ENCODE results near the gene GBP2.
A peak's percentile ranks its signal among the peaks of the same experiment; 100 is the strongest.
"Not testable (repeated sequence)": the region's sequence is repeated elsewhere in the genome, so short reads cannot be mapped to it uniquely, and the experiment has no call there.

Gene GBP2

GRCh38 chr1:89125913-89126580, at the start of gene GBP2:
GBP2 (minus strand) TSS chr1:89126114; CDS start chr1:89121966, 4,148 bp downstream.
- DNase-seq (ENCODE audit: low read depth) = peak; percentile 91

- no peak for DNase-seq (ENCODE audit: low read depth)
Observed at GRCh38 chr1:89174491-89174890, 48.6 kb upstream of the GBP2 start.

GRCh38 chr1:89172468-89173143, 46.7 kb upstream of the GBP2 start:
- no peak for DNase-seq (ENCODE audit: low read depth)

GRCh38 chr1:89171067-89171438, 45.1 kb upstream of the GBP2 start:
- no peak for DNase-seq (ENCODE audit: low read depth)

- DNase-seq (ENCODE audit: low read depth) = no peak
Observed at GRCh38 chr1:89170170-89171066, 44.5 kb upstream of the GBP2 start.

- no peak for DNase-seq (ENCODE audit: low read depth)
Observed at GRCh38 chr1:89169166-89169565, 43.3 kb upstream of the GBP2 start.

- DNase-seq (ENCODE audit: low read depth) = no peak
Observed at GRCh38 chr1:89167590-89168230, 41.8 kb upstream of the GBP2 start.

GRCh38 chr1:89166705-89167104, 40.8 kb upstream of the GBP2 start:
- DNase-seq (ENCODE audit: low read depth) = no peak

GRCh38 chr1:89165811-89166210, 39.9 kb upstream of the GBP2 start:
- no peak for DNase-seq (ENCODE audit: low read depth)

- DNase-seq (ENCODE audit: low read depth) = no peak
Observed at GRCh38 chr1:89151047-89151446, 25.1 kb upstream of the GBP2 start.

- no peak for DNase-seq (ENCODE audit: low read depth)
Observed at GRCh38 chr1:89149976-89150375, 24.1 kb upstream of the GBP2 start.

- peak; percentile 51 for DNase-seq (ENCODE audit: low read depth)
Observed at GRCh38 chr1:89149229-89149628, 23.3 kb upstream of the GBP2 start.

- no peak for DNase-seq (ENCODE audit: low read depth)
Observed at GRCh38 chr1:89147678-89148658, 22.1 kb upstream of the GBP2 start.

- DNase-seq (ENCODE audit: low read depth) = no peak
Observed at GRCh38 chr1:89146721-89147120, 20.8 kb upstream of the GBP2 start.

GRCh38 chr1:89143484-89143883, 17.6 kb upstream of the GBP2 start:
- no peak for DNase-seq (ENCODE audit: low read depth)

GRCh38 chr1:89142160-89142559, 16.2 kb upstream of the GBP2 start:
- DNase-seq (ENCODE audit: low read depth) = no peak

- DNase-seq (ENCODE audit: low read depth) = no peak
Observed at GRCh38 chr1:89133747-89134146, 7.8 kb upstream of the GBP2 start.

GRCh38 chr1:89130716-89131115, 4.8 kb upstream of the GBP2 start:
- DNase-seq (ENCODE audit: low read depth) = peak; percentile 75

- DNase-seq (ENCODE audit: low read depth) = no peak
Observed at GRCh38 chr1:89129911-89130310, 4.0 kb upstream of the GBP2 start.

- DNase-seq (ENCODE audit: low read depth) = not testable (repeated sequence)
Observed at GRCh38 chr1:89128003-89128458, 2.1 kb upstream of the GBP2 start.

All from amniotic epithelial cell (primary cell).